K562 treated with DMSO at 1 percent for 12 hours (cell line): ENCODE data around the gene NFKB1. TPM values are rescaled to one million over a fixed set of nuclear protein-coding genes. Genes with fewer than 3 reads are reported as not detected.

Source experiments
- total RNA-seq: library from RNA; unstranded; fragments of 300-600 nt; gene quantifications from 2 replicates; pipeline ENCODE4 v1.2.3, GENCODE V29; 2022; ENCODE audit not compliant: insufficient read depth

The NFKB1 gene, protein sequence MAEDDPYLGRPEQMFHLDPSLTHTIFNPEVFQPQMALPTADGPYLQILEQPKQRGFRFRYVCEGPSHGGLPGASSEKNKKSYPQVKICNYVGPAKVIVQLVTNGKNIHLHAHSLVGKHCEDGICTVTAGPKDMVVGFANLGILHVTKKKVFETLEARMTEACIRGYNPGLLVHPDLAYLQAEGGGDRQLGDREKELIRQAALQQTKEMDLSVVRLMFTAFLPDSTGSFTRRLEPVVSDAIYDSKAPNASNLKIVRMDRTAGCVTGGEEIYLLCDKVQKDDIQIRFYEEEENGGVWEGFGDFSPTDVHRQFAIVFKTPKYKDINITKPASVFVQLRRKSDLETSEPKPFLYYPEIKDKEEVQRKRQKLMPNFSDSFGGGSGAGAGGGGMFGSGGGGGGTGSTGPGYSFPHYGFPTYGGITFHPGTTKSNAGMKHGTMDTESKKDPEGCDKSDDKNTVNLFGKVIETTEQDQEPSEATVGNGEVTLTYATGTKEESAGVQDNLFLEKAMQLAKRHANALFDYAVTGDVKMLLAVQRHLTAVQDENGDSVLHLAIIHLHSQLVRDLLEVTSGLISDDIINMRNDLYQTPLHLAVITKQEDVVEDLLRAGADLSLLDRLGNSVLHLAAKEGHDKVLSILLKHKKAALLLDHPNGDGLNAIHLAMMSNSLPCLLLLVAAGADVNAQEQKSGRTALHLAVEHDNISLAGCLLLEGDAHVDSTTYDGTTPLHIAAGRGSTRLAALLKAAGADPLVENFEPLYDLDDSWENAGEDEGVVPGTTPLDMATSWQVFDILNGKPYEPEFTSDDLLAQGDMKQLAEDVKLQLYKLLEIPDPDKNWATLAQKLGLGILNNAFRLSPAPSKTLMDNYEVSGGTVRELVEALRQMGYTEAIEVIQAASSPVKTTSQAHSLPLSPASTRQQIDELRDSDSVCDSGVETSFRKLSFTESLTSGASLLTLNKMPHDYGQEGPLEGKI
- total RNA-seq = 6.1 and 16.3 TPM in 2 replicates

DNA sequence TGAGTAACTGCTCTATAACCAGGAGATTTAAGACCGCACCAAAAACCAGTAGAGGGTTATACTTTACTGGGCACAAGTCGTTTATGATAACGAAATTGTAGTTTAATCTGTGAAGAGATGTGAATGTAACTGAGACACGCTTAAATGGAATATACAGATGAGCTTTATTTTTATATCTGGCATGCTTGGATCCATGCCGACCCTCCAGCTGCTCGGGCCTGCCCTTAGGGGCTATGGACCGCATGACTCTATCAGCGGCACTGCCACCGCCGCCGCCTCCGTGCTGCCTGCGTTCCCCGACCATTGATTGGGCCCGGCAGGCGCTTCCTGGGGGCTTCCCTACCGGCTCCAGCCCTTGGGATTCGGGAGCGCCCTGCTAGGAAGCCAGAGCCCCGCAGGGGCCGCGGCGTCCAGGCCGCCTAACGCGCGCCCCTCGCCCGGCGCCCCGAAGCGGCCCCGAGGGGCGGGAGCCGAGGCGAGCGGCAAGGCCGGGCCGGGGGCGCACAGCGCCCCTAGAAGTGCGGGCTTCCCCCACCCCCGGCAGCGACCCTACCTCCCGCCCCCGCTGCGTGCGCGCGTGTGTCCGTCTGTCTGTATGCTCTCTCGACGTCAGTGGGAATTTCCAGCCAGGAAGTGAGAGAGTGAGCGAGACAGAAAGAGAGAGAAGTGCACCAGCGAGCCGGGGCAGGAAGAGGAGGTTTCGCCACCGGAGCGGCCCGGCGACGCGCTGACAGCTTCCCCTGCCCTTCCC, at the start of gene NFKB1:
Gene NFKB1, plus strand, starts transcription at position 664 of the 751 bp plus-strand sequence. CDS start 24,160 bp downstream, outside the sequence.

Other genes starting within 250 kb of the NFKB1 start
- 12.3 and 29.1 TPM in 2 replicates for gene SLC39A8, start 155.9 kb upstream of the NFKB1 start, total RNA-seq